Fibroblast of gingiva (primary cell): Measurements from ENCODE around the gene PPP2R2C.

Source experiments
- DNase-seq: peaks from one replicate; pipeline ENCODE4 v3.0.0-alpha.2; 2011; ENCODE audit warnings: low read depth

Gene PPP2R2C

DNA sequence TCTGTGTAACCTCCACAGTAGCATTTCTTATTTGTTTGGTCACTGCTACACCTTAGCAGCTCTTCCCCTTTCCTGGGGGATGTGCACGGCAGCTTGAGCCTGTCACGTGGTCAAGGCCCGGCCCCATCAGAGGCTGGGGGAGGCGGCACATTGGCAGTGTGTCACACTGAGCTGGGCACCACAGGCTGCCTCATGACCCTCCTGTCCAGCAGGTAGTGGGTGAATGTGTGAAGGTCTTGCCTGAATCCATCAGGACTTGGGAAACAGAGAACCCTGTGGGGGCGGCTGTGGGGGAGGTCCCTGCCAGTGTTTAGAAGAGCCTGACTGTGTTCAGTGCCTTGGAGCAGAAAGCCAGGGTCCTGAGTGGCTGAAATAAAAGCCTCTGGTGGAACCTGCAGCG is 169.5 kb downstream of the PPP2R2C start:
- no peak for DNase-seq

GRCh38 chr4:6301732-6302442 is 170.5 kb downstream of the PPP2R2C start:
- DNase-seq: no peak

GRCh38 chr4:6301051-6301731 is 171.2 kb downstream of the PPP2R2C start:
- DNase-seq: no peak

GRCh38 chr4:6300359-6300758 is 172.1 kb downstream of the PPP2R2C start:
- no peak for DNase-seq

DNA sequence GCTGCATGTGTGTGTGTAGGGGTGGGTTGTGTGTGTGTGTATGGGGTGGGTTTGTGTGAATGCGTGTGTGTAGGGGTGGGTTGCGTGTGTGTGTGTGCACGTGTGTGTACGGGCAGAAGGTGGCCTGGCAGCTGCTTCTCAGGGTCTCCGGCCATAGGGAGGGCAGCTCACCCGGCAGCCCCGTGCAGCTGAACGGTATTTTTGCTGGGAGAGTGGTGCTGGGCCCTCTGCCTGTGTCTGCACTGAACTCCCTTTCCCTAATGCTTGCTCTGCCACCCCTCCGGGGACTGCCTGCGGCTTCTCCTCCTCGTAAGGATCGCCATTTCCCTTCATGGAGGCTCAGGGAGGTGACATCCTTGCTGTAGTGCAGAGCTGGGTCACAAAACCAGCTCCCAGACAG is 172.5 kb downstream of the PPP2R2C start:
- no peak for DNase-seq

- DNase-seq: no peak
Measured at GRCh38 chr4:6298852-6299251, 173.6 kb downstream of the PPP2R2C start.

DNA sequence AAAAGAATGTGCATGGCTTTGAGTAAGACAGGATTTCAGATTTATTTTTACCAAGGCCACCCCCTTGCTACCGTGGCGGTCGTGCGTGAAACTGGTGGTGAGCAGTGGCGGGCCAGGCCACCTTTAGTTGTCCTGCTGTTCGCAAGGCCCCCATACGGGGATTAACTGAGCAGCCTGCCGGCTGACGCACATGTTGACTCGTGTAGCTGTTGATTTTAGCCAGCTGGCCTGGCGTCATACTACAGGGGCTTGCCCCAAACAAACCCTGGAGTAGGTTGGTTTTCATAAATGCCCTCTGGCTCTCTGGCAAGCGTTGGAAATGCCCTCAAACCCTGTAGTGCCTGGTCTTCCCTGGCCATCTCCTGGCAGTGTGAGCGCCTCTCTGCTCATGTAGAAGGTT is 174.4 kb downstream of the PPP2R2C start:
- no peak for DNase-seq

DNA sequence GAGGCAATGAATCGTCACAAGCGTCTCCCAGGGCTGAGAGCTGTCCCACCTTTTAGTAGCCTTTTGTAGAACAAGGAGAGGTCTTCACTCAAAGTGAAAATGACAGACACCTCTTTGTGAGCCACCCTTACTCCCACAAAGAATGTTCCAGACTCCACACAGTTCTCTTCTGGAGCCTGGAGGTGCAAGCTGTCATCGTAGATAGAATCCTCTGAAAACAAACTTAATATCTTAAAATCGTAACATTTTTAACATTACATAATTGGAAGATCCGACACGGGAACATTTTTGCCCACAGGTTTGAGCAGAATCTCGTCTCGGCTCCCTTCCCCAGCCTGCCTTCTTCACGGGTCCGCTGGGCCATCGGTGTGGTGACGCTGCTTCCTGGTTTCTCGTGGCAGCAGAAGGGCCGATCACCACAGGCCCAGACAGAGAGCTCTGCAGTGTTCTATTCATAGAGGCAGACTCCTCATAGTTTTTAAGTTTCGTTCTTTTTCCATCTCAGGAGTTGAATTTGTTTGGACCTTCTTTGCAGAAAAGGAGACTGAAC is 175.1 kb downstream of the PPP2R2C start:
- no peak for DNase-seq

DNA sequence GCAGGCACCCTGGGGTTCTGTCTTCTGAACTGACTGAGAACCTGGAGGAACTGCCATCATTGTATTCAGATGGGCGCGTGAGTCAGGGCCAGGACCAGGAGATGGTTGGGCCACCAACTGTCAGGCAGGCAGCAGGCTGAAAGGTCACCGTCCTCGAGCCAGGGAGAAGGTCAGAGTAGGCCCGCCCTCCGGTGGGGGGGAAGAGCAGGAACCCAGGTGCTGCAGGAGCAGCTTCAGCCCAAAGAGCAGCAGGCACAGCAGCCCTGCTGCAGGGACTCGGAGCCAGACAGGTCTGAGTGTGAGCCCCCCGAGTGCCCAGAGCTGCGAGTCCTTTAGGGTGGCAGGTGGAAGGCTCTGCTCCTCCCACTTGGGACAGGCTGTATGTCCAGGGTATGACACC is 176.4 kb downstream of the PPP2R2C start:
- no peak for DNase-seq

GRCh38 chr4:6295495-6295894 is 176.9 kb downstream of the PPP2R2C start:
- no peak for DNase-seq

- no peak for DNase-seq
Measured at GRCh38 chr4:6294705-6295421, 177.6 kb downstream of the PPP2R2C start.

GRCh38 chr4:6293661-6294060 is 178.8 kb downstream of the PPP2R2C start:
- no peak for DNase-seq

- no peak for DNase-seq
Measured at GRCh38 chr4:6293097-6293445, 179.3 kb downstream of the PPP2R2C start.

GRCh38 chr4:6292376-6293096 is 179.9 kb downstream of the PPP2R2C start:
- no peak for DNase-seq

DNA sequence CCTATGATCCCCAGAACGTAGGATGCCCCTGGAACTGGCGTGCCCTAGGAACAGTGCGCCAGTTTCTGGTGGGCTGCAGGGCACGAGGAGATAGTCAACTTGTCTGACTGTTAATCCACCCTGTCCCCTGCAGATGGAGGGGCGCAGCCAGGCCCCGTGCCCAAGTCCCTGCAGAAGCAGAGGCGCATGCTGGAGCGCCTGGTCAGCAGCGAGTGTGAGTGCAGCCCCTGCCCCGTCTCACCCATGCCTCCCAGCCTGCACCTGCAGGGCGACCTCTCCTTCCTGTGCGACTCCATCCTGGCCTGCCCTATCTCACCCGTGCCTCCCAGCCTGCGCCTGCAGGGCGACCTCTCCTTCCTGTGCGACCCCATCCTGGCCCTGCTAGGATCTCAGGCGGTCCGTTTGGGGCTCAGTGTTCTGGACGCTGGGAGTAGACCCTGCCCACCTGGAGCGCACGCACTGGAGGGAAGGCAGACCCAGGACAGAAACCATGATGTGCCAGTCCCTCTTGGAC is 180.6 kb downstream of the PPP2R2C start:
- DNase-seq: no peak

- DNase-seq: no peak
Measured at GRCh38 chr4:6290769-6291547, 181.5 kb downstream of the PPP2R2C start.

- no peak for DNase-seq
Measured at GRCh38 chr4:6290256-6290655, 182.2 kb downstream of the PPP2R2C start.

- DNase-seq: no peak
Measured at GRCh38 chr4:6288871-6289270, 183.5 kb downstream of the PPP2R2C start.

DNA sequence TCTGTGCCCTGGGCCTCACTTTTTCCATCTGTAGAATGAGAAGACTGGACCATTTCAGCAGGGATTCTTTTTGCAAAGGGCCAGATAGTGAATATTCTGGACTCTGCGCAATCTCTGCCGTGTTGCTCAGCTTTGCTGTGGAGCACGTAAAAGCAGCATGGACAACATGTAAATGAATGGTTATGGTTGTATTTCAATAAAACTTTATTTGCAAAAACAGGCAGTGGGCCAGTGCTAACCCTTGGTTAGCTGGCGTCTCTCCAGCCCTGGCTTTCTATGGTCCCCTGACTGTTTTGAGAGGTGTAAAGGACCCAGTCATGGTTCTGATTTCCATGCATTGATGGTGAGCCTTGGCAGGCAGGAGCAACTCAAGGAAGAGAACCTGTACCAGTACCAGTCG is 184.1 kb downstream of the PPP2R2C start:
- no peak for DNase-seq

DNA sequence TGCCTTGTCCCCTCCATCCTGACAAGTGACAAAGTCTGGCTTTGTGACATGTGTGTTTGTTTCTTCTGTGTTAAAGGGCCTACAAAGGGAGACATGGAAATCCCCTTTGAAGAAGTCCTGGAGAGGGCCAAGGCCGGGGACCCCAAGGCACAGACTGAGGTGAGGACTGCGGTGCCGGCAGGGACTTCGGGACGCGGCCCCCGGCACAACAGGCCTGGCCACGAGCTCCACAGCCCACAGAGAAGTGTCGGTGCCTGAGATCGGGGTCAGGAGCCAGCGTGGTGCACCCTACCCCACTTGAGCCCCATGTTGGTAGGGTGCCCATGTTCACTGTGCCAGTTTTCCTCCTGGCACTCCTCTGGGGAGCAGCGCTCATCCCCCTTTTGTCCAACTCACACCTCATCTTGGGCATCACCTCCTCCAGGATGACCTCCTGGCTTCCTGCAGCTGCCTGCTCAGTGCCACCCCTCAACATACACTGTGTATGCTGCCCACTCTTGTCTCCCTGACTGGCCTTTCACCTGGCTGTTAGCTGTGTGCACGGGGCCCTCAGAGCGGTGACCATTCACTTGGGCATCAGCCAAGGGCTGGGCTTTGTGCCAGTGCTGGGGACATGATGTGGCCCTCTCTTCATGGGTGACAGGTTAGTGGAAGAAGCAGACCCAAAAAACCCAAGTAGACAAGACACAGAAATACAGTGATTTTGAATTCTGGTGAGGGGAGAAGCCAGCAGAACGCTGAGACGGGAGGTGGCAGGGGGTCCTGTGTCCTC is 185.2 kb downstream of the PPP2R2C start:
- DNase-seq: no peak

DNA sequence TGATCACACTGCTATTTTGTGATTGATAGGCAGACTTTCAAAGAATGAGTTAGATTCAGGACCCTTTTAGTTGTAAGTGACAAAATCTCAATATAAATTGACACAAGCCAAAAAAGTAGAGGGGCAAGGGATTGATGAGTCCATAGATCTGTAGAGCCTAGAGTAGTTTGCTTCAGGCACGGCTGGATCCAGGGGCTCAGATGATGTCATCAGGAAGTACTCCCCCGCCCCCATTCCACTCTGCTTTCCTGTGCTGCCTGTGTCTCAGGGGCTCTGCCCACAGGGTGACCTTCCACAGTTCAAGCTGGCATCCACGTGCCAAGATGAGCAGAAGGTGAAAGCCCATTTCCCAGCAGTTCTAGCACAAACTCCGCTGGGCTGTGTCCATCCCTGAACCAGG is 189.1 kb downstream of the PPP2R2C start:
- DNase-seq: no peak
